GM12874 (cell line): ENCODE measurements around the gene MARCHF2.

Source experiments
- TF ChIP-seq, protein P1 (sequence below): IDR thresholded peaks from 2 replicates; pipeline ENCODE4 v1.5.1; 2011; ENCODE audit warnings: low read depth, mild to moderate bottlenecking, control low read depth, low read length, moderate library complexity; ENCODE audit not compliant: insufficient read depth

The MARCHF2 gene

GRCh38 chr19:8478598-8478997 is 65.5 kb downstream of the MARCHF2 start:
- TF ChIP-seq, protein P1, sequence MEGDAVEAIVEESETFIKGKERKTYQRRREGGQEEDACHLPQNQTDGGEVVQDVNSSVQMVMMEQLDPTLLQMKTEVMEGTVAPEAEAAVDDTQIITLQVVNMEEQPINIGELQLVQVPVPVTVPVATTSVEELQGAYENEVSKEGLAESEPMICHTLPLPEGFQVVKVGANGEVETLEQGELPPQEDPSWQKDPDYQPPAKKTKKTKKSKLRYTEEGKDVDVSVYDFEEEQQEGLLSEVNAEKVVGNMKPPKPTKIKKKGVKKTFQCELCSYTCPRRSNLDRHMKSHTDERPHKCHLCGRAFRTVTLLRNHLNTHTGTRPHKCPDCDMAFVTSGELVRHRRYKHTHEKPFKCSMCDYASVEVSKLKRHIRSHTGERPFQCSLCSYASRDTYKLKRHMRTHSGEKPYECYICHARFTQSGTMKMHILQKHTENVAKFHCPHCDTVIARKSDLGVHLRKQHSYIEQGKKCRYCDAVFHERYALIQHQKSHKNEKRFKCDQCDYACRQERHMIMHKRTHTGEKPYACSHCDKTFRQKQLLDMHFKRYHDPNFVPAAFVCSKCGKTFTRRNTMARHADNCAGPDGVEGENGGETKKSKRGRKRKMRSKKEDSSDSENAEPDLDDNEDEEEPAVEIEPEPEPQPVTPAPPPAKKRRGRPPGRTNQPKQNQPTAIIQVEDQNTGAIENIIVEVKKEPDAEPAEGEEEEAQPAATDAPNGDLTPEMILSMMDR = no peak

DNA sequence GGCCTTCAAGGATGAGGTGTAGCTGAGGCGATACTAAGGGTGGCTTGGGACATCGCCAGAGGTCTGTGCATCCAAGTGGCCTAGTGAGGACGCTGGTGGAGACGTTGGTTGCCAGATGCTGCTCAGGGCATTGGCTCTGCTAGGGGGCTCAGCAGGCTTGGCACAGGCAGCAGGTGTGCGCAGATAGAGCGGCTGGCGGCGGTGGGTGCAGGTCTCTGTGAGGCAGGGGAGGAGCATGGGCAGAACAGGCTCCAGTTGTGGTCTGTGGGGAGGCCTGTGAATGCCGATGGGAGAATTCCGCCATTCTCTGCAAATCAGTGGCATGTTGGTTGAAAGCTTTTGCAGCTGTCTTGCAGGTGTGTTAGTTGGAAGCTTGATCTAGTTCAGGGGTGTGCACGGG is 68.1 kb downstream of the MARCHF2 start:
- TF ChIP-seq, protein P1 = no peak

DNA sequence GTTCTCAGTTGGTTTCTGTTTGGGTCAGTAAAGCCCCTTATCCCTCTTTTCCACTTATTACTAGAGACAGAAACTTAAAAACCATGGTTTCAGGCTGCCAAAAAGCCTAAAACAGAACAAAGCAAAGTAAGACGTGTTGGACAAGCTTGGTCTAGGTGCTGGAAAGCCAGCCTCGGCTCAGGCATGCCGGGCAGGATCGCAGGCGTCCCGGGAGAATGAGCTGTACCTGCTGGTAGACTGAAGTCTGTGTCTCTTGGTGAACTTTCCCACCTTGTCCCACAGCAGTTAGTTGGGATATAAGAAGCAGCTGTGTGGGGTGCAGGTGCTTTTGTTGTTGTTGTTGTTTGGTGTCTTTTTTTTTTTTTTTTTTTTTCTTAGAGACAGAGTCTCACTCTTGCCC is 68.5 kb downstream of the MARCHF2 start:
- TF ChIP-seq, protein P1 = no peak

DNA sequence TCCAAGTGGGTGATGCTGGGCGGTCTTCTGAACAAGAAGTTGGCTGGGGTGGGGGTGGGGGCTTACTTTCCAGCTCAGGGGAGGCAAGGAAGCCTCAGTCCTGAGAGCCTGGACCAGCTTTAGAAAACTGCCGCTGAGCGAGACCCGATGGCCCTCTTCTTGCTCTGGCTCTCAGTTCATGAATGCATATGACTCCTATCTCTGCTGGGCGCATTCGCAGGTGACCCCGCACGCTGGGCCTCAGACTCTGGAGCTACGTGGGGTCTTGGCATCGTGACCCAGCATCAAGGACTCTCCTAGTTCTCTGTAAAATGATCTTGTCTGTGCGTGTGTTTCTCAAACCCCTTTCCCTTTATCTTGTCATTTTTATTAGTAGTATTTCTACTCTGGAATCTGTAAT is 69.6 kb downstream of the MARCHF2 start:
- TF ChIP-seq, protein P1 = no peak

DNA sequence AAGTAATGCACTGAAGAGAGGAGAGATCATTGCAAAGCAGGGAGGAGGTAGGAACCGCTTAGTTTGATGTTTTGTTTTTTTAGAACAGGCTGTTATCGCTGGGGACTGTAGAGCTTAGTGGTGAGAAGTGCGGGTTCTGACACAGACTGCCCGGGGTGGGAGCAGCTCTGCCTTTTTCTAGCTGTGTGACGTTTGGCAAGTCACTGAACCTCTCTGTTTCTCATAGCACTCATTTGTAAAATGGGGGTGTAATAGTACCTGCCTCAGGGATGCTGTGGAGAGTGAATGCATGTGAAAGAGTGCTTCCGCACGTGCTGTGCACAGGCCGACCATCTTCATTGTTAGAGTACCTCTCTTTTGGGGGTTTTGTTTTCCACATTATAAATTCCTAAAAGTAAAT is 70.1 kb downstream of the MARCHF2 start:
- TF ChIP-seq, protein P1 = no peak

- TF ChIP-seq, protein P1 = no peak
These were observed 71.3 kb downstream of the MARCHF2 start for GRCh38 chr19:8484331-8484894.

- TF ChIP-seq, protein P1 = no peak
These were observed 72.7 kb downstream of the MARCHF2 start for GRCh38 chr19:8485561-8486371.
